AG04449 (cell line): Measurements from ENCODE around the gene CLEC2B.

Experiments
- CTCF ChIA-PET: fragments of 350-600 bp; formaldehyde crosslinking; extraction: SDS; loops from one replicate; lab custom pipeline; 2021; ENCODE audit warnings: antibody characterized with exemption; lab: Yijun Ruan, JAX
- POLR2A ChIA-PET: fragments of 400-600, 350-600 bp; formaldehyde crosslinking; extraction: SDS; loops from one replicate; lab custom pipeline; 2020; ENCODE audit warnings: antibody characterized with exemption, inconsistent platforms; lab: Yijun Ruan, JAX
- DNase-seq: peaks from one replicate; pipeline ENCODE4 v3.0.0-alpha.2; 2010; ENCODE audit warnings: low read depth, low spot score
- H3K4me3 ChIP-seq: 2 replicates; pipeline ENCODE4 v1.5.1; 2011; ENCODE audit warnings: low read depth, mild to moderate bottlenecking, control low read depth, low read length
- CTCF ChIP-seq: IDR thresholded peaks from one replicate; pipeline ENCODE4 v1.5.1; 2011; ENCODE audit warnings: mild to moderate bottlenecking, moderate library complexity, low read length, control low read depth, inconsistent platforms; ENCODE audit not compliant: insufficient read depth; ENCODE audit errors: missing control alignments

The CLEC2B gene

GRCh38 chr12:9864913-9865675, 4.1 kb downstream of the CLEC2B start:
- no peak for DNase-seq
- ChIA-PET POLR2A (no interaction called here), CTCF (no interaction called here)

GRCh38 chr12:9858135-9858534, 11.0 kb downstream of the CLEC2B start:
- CTCF ChIA-PET = no interaction called here
- POLR2A ChIA-PET = no interaction called here
- TF ChIP-seq CTCF = no peak
- DNase-seq = no peak
- H3K4me3 ChIP-seq = no peak overlapping the region

More at GRCh38 chr12:9864913-9865675, 4.1 kb downstream of the CLEC2B start:
- no peak overlapping the region for H3K4me3 ChIP-seq
- TF ChIP-seq CTCF = no peak

GRCh38 chr12:9856894-9857293, 12.3 kb downstream of the CLEC2B start:
- DNase-seq = no peak
- H3K4me3 ChIP-seq = no peak overlapping the region
- TF ChIP-seq CTCF = no peak
- ChIA-PET CTCF (no interaction called here), POLR2A (no interaction called here)

- ChIA-PET POLR2A (no interaction called here), CTCF (no interaction called here)
- no peak for TF ChIP-seq CTCF
- no peak overlapping the region for H3K4me3 ChIP-seq
- DNase-seq = no peak
These were observed 13.0 kb downstream of the CLEC2B start for GRCh38 chr12:9856151-9856550.

GRCh38 chr12:9851927-9852326, 17.2 kb downstream of the CLEC2B start:
- H3K4me3 ChIP-seq = no peak overlapping the region
- ChIA-PET POLR2A (no interaction called here), CTCF (no interaction called here)
- no peak for DNase-seq
- TF ChIP-seq CTCF = no peak

- no peak for DNase-seq
- ChIA-PET POLR2A (no interaction called here), CTCF (no interaction called here)
- TF ChIP-seq CTCF = no peak
- no peak overlapping the region for H3K4me3 ChIP-seq
These were observed 18.1 kb downstream of the CLEC2B start for GRCh38 chr12:9851050-9851449.
